Measurements from ENCODE around the gene DNAJC15.

DNA sequence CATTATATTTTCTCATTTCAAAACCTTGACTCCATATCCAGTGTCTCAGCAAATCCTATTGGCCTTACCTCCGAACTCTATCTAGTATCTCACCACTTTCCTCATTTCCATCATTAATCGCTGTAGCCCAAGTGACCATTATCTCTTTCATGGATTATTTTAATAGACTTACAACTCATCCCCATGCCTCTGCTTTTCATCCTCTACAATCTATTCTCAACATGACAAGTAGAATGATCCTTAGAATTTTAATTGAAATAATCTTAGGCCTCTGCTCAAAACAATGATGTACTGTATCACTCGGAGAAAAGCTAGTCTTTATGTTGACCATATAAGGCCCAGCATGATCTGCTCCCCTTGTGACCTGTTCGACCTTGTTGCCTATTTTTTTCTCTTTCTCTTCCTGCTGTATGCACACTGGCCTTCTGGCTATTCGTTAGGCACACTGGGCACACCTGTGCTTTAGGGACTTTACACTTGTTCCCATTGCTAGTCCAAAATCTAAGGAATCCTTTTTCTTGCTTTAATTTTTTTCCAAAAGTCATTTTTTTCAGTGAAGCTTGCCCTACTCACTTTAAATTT lies 21.4 kb downstream of the DNAJC15 start:
- TF ChIP-seq, protein P1, sequence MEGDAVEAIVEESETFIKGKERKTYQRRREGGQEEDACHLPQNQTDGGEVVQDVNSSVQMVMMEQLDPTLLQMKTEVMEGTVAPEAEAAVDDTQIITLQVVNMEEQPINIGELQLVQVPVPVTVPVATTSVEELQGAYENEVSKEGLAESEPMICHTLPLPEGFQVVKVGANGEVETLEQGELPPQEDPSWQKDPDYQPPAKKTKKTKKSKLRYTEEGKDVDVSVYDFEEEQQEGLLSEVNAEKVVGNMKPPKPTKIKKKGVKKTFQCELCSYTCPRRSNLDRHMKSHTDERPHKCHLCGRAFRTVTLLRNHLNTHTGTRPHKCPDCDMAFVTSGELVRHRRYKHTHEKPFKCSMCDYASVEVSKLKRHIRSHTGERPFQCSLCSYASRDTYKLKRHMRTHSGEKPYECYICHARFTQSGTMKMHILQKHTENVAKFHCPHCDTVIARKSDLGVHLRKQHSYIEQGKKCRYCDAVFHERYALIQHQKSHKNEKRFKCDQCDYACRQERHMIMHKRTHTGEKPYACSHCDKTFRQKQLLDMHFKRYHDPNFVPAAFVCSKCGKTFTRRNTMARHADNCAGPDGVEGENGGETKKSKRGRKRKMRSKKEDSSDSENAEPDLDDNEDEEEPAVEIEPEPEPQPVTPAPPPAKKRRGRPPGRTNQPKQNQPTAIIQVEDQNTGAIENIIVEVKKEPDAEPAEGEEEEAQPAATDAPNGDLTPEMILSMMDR (conservative IDR thresholded peaks at IDR 0.05; ENCODE audit: low read depth, low read length): no peak
- TF ChIP-seq EZH2 (IDR thresholded peaks at IDR 0.05; ENCODE audit: low read length, unreplicated experiment): no peak
- TF ChIP-seq EZH2phosphoT487 (IDR thresholded peaks at IDR 0.05; ENCODE audit: borderline replicate concordance, low read length): no peak
